GM19239 (cell line): ENCODE results near the gene ADI1.
"Not testable (repeated sequence)": the region's sequence is repeated elsewhere in the genome, so short reads cannot be mapped to it uniquely, and the experiment has no call there.

Experiments
- DNase-seq: peaks from one replicate; pipeline ENCODE4 v3.0.0; 2011; ENCODE audit warnings: low spot score; ENCODE audit not compliant: insufficient read length
- FAIRE-seq: peaks from 2 replicates; lab custom pipeline; 2011; peaks lifted over from hg19 to GRCh38; lab: Jason Lieb, UNC

ADI1 gene

GRCh38 chr2:3532941-3533340 is 13.6 kb upstream of the ADI1 start:
- DNase-seq = no peak
- FAIRE-seq = no peak

- FAIRE-seq (no peak), DNase-seq (no peak)
These were observed 10.1 kb upstream of the ADI1 start for GRCh38 chr2:3529316-3530025.

DNA sequence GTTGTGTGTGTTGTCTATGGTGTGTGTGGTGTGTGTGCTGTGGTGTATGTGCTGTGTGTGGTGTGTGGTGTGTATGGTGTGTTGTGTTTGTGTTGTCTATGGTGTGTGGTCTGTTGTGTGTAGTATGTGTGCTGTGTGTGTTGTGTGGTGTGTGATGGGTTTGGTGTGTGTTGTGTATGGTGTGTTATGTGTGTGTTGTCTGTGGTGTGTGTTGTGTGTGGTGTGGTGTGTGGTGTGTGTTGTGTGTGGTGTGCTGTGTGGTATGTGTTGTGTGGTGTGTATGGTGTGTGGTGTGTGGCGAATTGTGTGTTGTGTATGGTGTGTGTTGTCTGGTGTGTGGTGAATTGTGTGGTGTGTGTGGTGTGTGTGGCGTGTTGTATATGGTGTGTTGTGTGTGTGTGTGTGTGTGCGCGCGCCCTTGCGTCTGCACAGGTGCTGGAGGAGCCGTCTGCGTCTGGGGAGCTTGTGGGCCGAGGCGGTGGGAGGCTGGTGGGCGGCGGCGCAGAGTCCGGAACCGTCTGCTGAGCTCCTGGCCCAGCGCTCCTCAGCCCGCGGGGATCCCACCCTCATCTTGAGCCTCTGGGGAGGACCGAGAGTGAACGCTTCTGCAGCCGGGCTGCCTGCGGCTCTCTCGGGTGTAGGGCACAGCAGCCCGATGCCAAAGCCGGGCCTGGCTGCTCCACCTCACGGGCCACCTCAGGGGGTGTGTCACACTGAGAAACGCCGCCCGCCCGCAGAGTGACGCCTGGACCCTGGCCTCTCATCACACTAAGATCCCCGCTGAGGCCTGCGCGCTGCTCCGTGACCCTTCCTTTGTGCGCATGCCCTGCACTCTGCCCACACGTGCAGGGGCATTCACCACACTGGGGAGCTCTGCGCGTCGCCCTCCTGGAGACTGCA is 8.8 kb upstream of the ADI1 start:
- no peak for DNase-seq
- FAIRE-seq = no peak

DNA sequence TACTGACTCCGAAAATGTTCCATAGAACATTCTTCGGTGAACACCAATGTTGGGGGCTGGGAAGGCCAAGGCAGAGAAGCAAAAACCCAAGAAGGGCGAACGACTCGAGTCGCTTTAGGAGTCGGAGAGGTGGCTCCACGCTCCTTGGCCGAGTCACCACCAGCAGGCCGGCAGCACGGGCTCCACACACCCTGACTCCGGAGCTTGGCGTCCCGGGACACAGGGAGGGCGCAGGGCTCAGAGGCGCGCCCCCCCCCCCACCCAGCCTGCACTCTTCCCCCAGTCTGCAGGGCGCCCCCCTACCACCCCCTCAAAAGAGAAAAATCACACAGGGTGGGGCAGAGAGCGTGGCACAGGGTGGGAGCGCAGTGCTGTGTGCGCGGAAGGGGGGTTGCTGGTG is 7.5 kb upstream of the ADI1 start:
- no peak for DNase-seq
- FAIRE-seq = no peak

GRCh38 chr2:3523551-3524041 is 4.3 kb upstream of the ADI1 start:
- DNase-seq (no peak), FAIRE-seq (no peak)

GRCh38 chr2:3522961-3523421 is 3.7 kb upstream of the ADI1 start:
- FAIRE-seq = no peak

DNA sequence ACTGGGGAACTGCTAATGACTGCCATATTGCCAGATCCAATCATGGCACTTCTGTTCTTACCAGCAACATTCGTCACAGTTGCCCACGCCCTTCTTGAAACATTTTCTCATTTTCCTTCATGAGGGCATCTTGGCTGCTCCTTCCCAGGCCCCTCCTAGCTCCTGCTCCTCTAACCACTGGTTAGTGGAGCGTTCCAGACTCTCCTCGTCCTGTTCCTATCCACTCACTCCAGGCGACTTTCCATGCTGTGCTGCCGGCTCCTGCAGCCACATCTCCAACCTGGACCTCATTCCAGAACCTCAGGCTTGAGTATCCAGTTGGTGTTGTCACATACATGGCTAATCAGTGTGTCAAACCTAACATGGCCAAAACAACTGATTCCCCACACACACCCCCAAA is 1.3 kb upstream of the ADI1 start:
- FAIRE-seq = no peak
- no peak for DNase-seq

More at GRCh38 chr2:3522961-3523421, 3.7 kb upstream of the ADI1 start:
- no peak for DNase-seq

DNA sequence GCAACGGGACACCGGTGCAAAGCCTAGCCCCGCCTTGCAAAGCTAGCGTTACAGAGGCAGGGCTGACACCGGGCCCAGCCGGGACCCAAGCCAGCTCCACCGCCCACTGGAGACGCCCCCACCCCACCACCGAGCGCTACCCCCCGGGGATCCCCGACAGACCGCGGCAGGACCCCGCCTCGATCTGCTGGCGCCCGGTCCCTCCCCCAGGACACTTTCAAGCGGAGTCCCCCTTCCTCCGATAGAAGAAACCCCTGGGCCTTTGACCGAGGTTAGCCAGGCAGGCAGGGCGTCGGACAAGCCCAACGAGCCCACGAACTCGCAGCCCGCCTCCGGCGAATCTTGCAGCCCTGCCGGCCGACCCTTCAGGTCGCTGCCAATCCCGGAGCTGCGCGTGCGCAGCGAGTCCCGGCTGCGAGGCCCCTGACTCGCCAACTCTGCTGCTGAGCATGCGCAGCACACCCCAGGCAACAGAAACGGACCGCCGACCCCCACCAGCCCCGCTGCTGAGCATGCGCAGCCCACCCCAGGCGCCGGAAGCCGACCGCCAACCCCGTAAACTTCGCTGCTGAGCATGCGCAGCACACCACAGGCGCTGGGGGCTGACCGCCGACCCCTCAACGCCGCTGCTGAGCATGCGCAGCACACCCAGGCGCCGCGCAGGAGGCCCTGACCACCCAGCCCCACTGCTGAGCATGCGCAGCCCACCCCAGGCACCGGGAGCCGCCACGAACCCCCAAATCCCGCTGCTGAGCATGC is 656 bp downstream of the ADI1 start:
- FAIRE-seq = peak; percentile 82

DNA sequence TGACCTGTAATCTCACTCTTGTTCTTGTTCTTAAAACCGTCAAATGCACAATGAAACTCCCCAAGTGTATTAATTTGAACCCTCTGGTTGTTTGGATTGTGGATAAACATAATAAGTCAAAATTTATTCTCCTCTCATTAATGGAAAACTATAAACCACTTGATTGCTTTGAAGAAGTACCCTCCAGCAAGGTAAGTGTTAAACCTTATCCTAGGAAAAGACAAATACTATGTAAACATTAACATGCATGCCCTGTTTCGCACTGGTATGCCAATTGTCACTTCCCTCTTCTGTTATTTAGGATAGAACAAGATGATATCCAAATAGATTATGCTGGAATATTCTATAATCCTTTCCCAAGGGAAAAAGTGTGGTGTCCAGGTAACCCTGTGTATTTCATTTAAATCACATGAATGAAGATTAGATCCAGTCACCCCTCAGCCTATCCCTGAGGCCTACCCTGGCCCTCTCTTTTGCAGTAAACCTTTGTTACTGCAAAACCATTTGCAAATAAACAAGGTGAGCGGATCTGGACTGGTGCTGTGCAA is 1.3 kb downstream of the ADI1 start:
- FAIRE-seq (peak; percentile 68), DNase-seq (no peak)

More for the DNA sequence above, 656 bp downstream of the ADI1 start:
- DNase-seq = peak; percentile 94

DNA sequence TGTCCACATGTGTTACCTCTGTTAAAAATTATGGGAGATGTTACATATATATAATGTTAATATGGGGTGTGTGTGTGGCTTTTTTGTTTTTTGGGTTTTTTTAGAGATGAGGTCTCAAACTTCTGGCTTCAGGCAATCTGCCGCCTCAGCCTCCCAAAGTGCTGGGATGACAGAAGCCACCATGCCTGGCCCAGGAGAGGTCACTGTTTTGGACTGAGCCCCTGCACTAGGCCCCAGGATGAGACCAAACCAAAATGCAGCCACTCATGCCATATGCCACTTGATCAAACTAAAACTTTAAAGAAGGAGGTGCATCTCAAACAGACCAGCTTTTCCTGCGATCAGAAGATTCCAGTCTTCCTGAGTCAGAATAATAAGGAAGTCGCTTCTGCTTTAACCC is 2.5 kb downstream of the ADI1 start:
- FAIRE-seq = no peak
- DNase-seq = no peak

DNA sequence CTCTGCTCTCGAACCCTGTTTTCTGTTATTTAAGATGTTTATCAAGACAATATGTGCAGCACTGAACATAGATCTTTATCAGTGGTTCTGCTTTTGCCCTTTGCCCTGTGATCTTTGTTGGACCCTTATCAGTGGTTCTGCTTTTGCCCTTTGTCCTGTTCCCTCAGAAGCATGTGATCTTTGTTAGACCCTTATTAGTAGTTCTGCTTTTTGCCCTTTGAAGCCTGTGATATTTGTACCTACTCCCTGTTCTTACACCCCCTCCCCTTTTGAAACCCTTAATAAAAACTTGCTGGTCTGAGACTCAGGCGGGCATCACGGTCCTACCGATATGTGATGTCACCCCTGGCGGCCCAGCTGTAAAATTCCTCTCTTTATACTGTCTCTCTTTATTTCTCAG is 3.9 kb downstream of the ADI1 start:
- not testable (repeated sequence) for DNase-seq, FAIRE-seq

GRCh38 chr2:3513026-3513810 is 6.1 kb downstream of the ADI1 start:
- no peak for FAIRE-seq
- no peak for DNase-seq

- DNase-seq (no peak), FAIRE-seq (no peak)
These were observed 7.2 kb downstream of the ADI1 start for GRCh38 chr2:3512086-3512485.

GRCh38 chr2:3505771-3506170 is 13.6 kb downstream of the ADI1 start:
- no peak for DNase-seq
- no peak for FAIRE-seq

DNA sequence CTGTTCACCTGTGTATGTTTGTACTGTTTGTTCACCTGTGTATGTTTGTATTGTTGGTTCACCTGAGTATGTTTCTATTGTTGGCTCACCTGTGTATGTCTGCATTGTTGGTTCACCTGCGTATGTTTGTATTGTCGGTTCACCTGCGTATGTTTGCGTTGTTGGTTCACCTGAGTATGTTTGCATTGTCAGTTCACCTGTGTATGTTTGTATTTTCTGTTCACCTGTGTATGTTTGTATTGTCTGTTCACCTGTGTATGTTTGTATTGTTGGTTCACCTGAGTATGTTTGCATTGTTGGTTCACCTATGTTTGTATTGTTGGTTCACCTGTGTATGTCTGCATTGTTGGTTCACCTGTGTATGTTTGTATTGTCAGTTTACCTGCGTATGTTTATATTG is 14.6 kb downstream of the ADI1 start:
- no peak for DNase-seq
- no peak for FAIRE-seq

DNA sequence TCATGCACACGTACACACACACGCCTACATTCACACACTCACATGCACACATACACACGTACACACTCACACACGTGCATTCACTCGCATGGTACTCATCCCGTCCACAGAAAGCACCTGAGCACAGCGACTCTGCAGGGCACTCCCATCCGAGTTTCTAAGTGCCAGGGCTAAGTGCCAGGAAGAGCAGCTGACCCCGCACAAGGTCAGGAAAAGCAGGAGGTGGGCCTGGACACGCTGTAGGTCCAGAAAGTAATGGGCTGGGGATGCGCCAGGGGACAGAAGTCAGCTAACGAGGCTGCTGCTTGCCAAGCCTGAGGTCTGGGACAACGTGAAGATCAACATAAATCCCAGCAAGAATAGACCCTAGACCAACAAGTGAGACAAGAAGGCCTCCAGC is 15.8 kb downstream of the ADI1 start:
- no peak for DNase-seq
- no peak for FAIRE-seq

GRCh38 chr2:3503046-3503445 is 16.3 kb downstream of the ADI1 start:
- no peak for DNase-seq
- FAIRE-seq = no peak

- FAIRE-seq (no peak), DNase-seq (no peak)
These were observed 18.9 kb downstream of the ADI1 start for GRCh38 chr2:3500326-3500899.

- DNase-seq (no peak), FAIRE-seq (no peak)
These were observed 20.4 kb downstream of the ADI1 start for GRCh38 chr2:3498783-3499394.
